ENCODE results near the gene NR2E3. TPM values are rescaled to one million over a fixed set of nuclear protein-coding genes. Genes with fewer than 3 reads are reported as not detected.

Gene NR2E3
- polyA plus RNA-seq, 1 experiment = not detected

DNA sequence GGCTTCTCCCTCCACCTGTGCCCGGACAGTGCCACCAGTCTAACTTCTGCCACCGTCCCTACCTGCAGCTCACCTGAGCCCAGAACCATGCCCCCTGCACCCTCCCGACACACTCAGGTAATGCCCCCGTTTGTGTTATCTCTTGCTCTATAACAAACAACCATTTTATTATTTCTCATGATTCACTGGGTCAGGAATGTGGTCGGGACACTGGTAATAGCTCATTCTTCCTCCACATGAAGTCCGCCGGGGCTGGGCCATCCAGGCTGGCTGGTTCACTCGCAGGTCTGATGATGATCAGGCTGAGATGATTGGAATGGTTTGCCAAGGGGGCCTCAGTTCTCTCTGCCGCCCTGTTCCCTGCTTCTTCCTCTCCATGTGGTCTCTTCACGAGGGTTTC is 20.3 kb upstream of the NR2E3 start:
- TF ChIP-seq, protein P1, sequence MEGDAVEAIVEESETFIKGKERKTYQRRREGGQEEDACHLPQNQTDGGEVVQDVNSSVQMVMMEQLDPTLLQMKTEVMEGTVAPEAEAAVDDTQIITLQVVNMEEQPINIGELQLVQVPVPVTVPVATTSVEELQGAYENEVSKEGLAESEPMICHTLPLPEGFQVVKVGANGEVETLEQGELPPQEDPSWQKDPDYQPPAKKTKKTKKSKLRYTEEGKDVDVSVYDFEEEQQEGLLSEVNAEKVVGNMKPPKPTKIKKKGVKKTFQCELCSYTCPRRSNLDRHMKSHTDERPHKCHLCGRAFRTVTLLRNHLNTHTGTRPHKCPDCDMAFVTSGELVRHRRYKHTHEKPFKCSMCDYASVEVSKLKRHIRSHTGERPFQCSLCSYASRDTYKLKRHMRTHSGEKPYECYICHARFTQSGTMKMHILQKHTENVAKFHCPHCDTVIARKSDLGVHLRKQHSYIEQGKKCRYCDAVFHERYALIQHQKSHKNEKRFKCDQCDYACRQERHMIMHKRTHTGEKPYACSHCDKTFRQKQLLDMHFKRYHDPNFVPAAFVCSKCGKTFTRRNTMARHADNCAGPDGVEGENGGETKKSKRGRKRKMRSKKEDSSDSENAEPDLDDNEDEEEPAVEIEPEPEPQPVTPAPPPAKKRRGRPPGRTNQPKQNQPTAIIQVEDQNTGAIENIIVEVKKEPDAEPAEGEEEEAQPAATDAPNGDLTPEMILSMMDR (IDR thresholded peaks at IDR 0.05; ENCODE audit: insufficient read depth, low read depth, low read length) = no peak
- no peaks in the 10 kb centered on the region; the same call in 1 of the 2 replicates for H3K36me3 ChIP-seq (ENCODE audit: control insufficient read depth, insufficient read depth, low read length)
- no peaks in the 10 kb centered on the region for H3K27me3 ChIP-seq (ENCODE audit: control insufficient read depth, insufficient read depth, low read length)
- H3K4me3 ChIP-seq (ENCODE audit: low read depth, low read length) = no peak overlapping the region
- POLR2A ChIA-PET = interaction anchor here (0.6 kb wide), 1 partner anchor 46 kb away, joined by 5 read pairs; no protein-coding TSS in a partner anchor
- DNase-seq (ENCODE audit: low read depth) = no peak
- CTCF ChIA-PET = interaction anchor here (1.3 to 4.0 kb wide), 4 partner anchors 10 to 47 kb away, joined by 5 to 26 read pairs (median 16); no protein-coding TSS in a partner anchor

DNA sequence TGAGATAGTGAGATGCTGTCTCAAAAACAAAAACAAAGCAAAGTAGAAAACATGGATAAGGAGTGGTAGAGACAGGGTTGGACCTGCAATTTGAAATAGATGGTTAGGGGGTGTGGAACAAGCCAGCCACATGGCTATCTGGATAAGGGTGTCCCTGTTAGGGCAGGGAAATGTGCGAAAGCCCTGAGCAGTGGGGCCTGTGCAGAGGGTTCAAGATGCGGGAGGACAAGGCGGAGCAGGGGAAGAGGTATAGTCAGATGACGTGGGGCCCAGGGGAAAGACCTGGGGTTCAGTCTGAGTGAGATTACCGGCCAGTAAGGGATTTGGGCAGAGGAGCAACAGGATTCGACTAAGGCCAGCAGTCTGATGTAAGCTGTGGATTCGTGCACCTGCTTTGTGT is 18.4 kb upstream of the NR2E3 start:
- no peaks in the 10 kb centered on the region for H3K27me3 ChIP-seq (ENCODE audit: control insufficient read depth, insufficient read depth, low read length)
- POLR2A ChIA-PET = no interaction called here
- no peak for DNase-seq (ENCODE audit: low read depth)
- TF ChIP-seq, protein P1 (IDR thresholded peaks at IDR 0.05; ENCODE audit: insufficient read depth, low read depth, low read length) = no peak
- CTCF ChIA-PET = interaction anchor here (0.9 to 4.0 kb wide), 6 partner anchors 10 to 348 kb away, joined by 3 to 26 read pairs (median 6); no protein-coding TSS in a partner anchor
- H3K4me3 ChIP-seq (ENCODE audit: low read depth, low read length) = no peak overlapping the region
- H3K36me3 ChIP-seq (ENCODE audit: control insufficient read depth, insufficient read depth, low read length) = no peaks in the 10 kb centered on the region; the same call in 1 of the 2 replicates

DNA sequence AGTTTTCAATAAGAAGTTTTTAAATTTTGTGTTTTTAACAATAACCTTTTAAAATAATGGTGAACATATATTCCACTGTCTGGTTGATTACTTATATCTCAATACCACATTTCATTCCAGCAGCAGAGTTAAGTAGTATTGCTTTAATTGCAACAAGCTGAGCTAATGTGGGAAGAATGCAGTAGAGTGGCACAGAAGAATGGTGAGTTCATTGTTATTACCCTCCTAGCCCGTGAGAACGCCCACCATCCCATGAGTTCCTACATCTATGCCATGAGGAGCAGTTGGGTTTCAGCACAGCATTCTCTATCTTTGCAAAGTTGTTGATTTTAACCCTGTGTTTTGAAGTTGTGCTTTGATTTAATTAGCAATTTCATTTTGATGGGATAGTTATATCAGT is 17.8 kb upstream of the NR2E3 start:
- DNase-seq (ENCODE audit: low read depth) = peak; percentile 41
- ChIA-PET CTCF (interaction anchor here (0.9 to 3.4 kb wide), 4 partner anchors 9 to 349 kb away, joined by 3 to 23 read pairs (median 6); no protein-coding TSS in a partner anchor), POLR2A (no interaction called here)
- Histone ChIP-seq H3K27me3 (ENCODE audit: control insufficient read depth, insufficient read depth, low read length) (no peaks in the 10 kb centered on the region), H3K36me3 (ENCODE audit: control insufficient read depth, insufficient read depth, low read length) (no peaks in the 10 kb centered on the region; the same call in 1 of the 2 replicates), H3K4me3 (ENCODE audit: low read depth, low read length) (no peak overlapping the region)
- TF ChIP-seq, protein P1 (IDR thresholded peaks at IDR 0.05; ENCODE audit: insufficient read depth, low read depth, low read length) = no peak

DNA sequence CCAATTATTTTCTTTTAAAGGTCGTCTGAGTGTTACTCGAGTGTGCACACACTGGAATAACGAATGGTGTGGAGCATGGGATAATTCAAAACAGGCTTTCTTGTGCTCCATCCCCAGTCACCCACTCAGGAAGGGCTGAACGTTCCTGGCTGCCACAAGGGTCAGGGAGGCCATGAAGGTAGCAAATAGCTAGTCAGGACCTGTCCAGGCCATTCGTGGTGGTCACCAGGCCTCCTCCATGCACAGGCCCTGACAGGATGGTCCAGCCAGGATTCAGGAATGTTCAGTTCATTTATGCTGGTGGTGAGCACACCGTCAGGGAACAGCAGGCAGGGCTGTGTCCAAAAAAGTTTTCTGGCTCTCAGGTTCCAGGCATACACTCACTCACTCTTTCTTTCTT is 11.7 kb upstream of the NR2E3 start:
- Histone ChIP-seq H3K4me3 (ENCODE audit: low read depth, low read length) (no peak overlapping the region), H3K36me3 (ENCODE audit: control insufficient read depth, insufficient read depth, low read length) (no peaks in the 10 kb centered on the region), H3K27me3 (ENCODE audit: control insufficient read depth, insufficient read depth, low read length) (no peaks in the 10 kb centered on the region)
- no peak for DNase-seq (ENCODE audit: low read depth)
- TF ChIP-seq, protein P1 (IDR thresholded peaks at IDR 0.05; ENCODE audit: insufficient read depth, low read depth, low read length) = no peak
- ChIA-PET CTCF (interaction anchor here (0.6 to 9.8 kb wide), 7 partner anchors 17 to 355 kb away, joined by 3 to 89 read pairs (median 4); no protein-coding TSS in a partner anchor), POLR2A (no interaction called here)

DNA sequence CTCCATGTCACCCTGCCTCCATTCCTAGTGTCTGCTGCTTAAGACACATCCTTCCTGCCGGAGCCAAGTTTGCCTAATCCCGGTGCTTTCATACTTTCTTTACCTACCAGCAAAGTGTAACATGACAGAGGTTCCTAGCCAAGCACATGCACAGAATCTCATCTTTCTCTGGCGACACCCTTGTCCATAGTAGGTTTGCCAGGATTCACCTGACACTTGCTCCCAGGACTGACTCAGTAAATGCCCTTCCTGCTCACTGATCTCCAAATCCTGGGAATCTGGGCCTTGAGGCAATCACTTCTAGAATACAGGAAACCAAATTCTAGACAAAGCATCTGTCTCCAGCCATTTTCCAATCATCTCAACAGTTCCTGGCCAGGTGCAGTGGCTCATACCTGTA is 10.2 kb upstream of the NR2E3 start:
- ChIA-PET POLR2A (no interaction called here), CTCF (interaction anchor here (0.8 to 9.8 kb wide), 19 partner anchors 9 to 685 kb away, joined by 3 to 89 read pairs (median 7); partner anchors contain the start of gene THSD4)
- Histone ChIP-seq H3K27me3 (ENCODE audit: control insufficient read depth, insufficient read depth, low read length) (no peaks in the 10 kb centered on the region), H3K36me3 (ENCODE audit: control insufficient read depth, insufficient read depth, low read length) (no peaks in the 10 kb centered on the region), H3K4me3 (ENCODE audit: low read depth, low read length) (no peak overlapping the region)
- DNase-seq (ENCODE audit: low read depth) = no peak
- TF ChIP-seq, protein P1 (IDR thresholded peaks at IDR 0.05; ENCODE audit: insufficient read depth, low read depth, low read length) = no peak
